GM03348 (cell line): ENCODE measurements around the gene ZNF177.
A peak's percentile ranks its signal among the peaks of the same experiment; 100 is the strongest.
"Not testable (repeated sequence)": the region's sequence is repeated elsewhere in the genome, so short reads cannot be mapped to it uniquely, and the experiment has no call there.

ENCODE experiments used
- DNase-seq: peaks from one replicate; pipeline ENCODE4 v3.0.0; 2012; ENCODE audit warnings: low spot score

Gene ZNF177

DNA sequence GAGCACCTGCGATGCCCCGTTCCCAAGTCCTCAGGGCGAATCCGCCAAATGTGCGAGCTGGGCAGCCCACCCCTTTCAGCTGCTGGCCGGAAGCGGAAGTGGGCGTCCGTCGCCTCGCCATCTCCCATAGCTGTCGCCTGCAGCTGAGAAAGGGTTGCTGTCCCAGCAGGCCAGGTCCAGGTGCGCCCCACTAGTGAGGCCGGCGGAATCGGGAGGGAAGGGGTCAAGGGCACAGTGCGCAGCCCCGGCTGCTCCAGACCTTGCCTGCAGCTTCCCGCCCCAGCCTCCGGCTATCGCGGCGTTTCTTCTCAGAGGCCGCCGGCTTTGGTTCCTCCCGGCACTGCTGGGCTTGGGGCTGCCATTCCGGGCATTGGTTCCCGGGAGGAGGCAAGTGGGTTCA, at the start of gene ZNF177:
Gene ZNF177, plus strand, starts transcription at position 109 of the 400 bp plus-strand sequence. CDS start 15,299 bp downstream, outside the sequence.
- DNase-seq = peak; percentile 13

DNA sequence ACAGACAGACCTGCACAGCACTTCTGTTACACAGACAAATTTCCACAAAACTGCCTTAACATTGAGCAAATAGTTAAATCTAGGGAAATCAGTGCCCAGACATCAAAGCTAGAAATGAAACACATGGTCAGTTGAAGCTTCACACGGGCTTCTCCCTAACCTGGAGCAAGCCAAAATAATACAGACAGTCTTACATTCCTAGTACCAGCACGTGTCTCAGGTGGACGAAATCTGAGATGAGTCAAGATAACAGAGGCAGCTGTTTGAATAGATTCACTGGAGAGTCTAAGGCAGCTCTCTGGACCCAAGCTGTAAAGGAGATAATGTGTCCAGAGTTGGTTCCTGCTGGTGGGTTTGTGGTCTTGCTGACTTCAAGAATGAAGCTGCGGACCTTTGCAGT, 49.1 kb upstream of the ZNF177 start:
- DNase-seq = no peak

DNA sequence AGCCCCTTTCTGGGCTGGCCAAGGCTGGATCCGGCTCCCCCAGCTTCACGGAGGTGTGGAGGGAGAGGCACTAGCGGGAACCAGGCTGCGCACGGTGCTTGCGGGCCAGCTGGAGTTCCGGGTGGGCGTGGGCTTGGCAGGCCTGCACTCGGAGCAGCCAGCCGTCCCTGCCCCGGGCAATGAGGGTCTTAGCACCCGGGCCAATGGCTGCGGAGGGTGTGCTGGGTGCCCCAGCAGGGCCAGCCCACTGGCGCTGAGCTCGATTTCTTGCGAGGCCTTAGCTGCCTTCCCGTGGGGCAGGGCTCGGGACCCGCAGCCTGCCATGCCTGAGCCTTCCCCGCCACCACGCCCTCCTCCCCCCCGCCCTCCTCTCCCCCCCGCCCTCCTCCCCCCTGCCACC, 41.5 kb upstream of the ZNF177 start:
- no peak for DNase-seq

DNA sequence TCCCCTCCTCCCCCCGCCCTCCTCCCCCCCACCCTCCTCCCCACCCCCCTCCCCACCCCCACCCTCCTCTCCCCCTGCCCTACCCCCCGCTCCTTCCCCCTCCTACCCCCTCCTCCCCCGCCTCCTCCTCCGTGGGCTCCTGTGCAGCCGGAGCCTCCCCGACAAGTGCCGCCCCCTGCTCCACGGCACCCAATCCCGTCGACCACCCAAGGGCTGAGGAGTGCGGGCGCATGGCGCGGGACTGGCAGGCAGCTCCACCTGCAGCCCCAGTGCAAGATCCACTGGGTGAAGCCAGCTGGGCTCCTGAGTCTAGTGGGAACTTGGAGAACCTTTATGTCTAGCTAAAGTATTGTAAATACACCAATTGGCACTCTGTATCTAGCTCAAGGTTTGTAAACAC, 41.1 kb upstream of the ZNF177 start:
- not testable (repeated sequence) for DNase-seq

DNA sequence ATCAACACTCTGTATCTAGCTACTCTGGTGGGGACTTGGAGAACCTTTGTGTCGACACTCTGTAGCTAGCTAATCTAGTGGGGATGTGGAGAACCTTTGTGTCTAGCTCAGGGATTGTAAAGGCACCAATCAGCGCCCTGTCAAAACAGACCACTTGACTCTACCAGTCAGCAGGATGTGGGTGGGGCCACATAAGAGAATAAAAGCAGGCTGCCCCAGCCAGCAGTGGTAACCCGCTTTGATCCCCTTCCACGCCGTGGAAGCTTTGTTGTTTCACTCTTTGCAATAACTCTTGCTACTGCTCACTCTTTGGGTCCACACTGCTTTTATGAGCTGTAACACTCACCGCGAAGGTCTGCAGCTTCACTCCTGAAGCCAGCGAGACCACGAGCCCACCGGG, 40.6 kb upstream of the ZNF177 start:
- DNase-seq = not testable (repeated sequence)

DNA sequence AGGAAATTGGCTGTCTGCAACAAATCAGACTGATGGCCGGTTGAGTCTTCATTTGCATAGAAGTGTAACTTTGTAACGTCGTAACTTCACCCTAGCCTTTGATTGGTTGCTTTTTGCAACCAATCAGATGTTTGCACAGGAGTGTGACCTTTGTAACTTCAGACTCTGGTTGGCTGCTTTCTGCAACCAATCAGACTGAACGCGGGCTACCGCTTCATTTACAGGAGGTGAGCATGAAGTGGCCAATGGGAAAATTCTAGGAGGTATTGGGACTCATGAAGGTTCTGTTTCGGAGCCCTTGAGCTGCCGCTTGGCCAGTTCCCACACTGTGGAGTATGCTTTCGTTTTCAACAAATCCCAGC, 39.3 kb upstream of the ZNF177 start:
- DNase-seq = peak; percentile 52

DNA sequence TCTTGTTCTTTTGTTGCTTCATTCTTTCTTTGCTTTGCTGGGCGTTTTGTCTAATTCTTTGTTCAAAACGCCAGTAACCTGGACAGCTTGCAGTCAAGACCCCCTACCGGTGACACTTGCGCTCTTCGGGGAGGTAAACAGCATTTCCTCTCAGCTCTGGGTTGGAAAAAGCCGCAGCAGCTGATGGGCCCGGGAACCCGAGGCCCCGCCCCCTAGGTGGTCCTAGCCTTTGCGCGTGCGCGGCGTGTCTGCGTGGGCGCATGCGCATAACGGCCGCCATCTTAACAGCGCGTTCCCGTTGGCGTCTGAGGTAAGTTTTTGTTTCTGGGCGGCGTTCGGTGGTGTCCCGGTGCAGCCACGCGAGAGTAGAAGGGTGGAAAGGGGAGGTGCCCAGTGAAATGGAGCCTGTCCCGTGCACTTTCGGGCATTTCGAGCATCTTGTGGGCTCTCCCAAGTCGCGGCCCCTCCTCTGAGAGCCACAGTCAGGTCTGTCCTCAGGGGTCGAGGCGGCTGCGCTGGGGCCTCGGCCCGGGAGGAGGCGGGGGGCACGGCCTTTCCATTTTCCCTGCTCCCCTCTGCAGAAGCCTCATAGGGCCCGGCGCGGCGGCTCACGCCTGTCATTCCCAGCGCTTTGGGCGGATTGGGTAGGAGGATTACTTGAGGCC, 38.8 kb upstream of the ZNF177 start, which contains the start of gene ZNF559:
Gene ZNF559, plus strand, starts transcription at position 261 of the 665 bp plus-strand sequence. CDS start 14,371 bp downstream, outside the sequence.
- peak; percentile 99 for DNase-seq

DNA sequence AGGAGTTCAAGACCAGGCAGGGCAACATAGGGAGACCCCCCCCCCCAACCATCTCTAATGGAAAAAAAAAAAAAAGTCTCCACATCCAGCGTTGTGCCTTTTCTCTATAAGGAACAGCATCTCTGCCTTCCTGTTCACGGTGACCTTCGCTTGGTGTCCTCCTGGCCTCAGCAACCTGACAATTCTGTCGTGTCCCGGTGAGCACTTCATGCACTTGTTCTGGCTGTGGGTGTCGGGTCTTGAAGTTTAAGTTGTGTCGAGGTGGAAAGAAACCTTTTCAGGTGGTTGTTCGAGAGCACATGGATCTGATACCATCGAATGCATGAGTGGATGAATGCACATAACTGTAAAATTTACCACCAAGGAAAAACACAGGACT, 38.2 kb upstream of the ZNF177 start:
- DNase-seq = no peak

DNA sequence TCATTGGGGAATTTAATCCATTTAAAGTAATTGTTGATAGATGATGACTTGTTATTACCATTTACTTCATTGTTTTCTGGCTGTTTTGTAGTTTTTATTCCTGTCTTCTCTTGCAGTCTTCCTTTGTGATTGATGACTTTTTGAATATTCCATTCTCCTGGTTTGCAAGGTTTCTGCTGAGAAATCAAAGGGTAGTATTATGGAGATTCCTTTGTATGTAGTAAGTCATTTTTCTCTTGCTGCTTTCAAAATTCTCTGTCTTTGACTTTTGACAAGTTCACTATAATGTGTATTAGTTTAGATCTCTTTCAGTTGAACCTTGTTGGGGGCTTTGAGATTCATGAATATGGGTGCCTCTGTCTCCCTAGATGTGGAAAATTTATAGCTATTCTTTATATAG, 32.8 kb upstream of the ZNF177 start:
- no peak for DNase-seq

DNA sequence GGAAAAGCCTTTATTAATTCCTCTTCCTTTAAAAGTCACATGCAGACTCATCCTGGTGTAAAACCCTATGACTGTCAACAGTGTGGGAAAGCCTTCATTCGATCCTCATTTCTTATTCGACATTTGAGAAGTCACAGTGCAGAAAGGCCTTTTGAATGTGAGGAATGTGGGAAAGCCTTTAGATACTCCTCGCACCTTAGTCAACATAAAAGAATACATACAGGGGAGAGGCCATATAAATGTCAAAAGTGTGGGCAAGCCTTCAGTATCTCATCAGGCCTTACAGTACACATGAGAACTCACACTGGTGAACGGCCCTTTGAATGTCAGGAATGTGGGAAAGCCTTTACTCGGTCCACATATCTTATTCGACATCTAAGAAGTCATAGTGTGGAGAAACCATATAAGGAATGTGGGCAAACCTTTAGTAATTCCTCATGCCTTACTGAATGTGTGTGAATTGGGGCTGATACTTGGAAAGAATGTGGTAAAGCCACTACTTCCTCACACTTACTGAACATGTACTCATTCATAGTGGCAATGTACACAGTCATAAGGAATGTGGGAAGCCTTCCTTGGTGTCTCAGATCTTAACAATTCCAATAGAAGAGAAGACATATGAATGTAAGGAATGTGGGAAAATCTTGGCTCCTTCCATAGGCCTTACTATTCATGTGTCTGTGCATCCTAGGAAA, 20.1 kb upstream of the ZNF177 start:
- DNase-seq = no peak

DNA sequence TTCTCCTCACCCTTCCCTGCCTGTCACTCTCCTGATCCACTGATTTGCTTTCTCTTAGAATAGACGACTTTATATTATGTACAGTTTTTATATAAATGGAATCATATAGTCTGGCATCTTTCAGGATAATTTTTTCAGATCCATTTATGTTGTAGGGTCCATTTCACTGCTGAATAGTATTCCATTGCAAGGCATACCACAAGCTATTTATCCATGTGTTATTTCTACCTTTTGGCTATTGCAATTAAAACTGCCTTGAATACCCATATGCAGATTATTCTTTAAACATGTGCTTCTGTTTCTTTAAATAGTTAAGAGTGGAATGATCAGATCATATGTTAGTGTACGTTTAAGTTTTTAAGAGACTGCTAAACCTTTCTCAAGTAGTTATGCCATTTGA, 17.8 kb upstream of the ZNF177 start:
- DNase-seq = no peak

DNA sequence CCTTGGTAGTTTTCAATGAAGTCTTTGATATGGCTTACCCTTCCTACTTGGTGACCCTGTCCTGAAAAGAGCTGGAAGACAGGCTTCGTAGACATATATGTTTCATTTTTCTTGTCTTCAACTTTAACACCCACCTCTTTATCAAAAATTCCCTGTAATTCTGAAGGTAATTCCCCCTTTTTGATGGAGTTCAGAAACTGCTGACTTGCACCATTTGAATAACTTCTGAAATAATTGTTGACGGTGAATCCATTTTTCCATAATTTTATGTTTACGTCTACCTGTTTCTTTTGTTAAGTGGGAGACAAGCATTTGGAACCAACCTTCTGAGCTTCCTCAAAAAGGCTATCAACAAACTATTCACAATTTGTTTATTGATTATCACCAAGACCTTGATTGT, 14.6 kb upstream of the ZNF177 start:
- DNase-seq = no peak

DNA sequence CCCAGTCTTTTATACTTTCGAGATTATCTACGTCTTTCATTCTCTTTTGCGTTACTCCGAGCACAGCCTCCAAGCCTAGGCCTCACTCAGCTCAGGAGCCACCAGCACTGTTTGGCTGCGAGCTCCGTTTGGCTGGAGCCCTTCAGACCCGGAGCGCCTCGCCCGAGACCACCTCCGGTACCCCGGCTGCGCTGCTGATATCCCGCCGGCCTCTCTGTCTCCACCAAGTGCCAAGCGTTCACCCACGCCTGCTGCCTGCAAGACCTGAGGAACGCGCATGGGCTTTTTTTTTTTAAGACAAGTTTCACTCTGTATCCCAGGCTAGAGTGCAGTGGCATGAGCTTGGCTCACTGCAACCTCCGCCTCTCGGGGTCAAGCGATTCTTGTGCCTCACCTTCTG, 14.1 kb upstream of the ZNF177 start:
- DNase-seq = no peak

DNA sequence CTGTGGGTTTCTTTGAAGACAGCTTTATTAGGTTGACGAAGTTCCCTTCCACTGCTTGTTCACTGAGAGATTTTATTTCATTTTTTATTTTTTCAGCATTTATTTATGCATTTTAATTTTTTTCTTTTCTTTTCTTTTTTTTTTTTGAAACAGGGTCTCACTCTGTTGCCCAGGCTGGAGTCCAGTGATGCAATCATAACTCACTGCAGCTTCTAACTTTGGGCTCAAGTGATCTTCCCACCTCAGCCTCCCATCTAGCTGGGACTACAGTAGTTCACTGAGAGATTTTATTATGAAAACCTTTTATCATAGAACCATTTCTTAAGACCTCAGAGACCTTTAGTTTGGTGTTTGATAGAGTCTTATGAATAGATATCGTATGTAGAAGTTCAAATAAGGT, 10.3 kb upstream of the ZNF177 start:
- no peak for DNase-seq

DNA sequence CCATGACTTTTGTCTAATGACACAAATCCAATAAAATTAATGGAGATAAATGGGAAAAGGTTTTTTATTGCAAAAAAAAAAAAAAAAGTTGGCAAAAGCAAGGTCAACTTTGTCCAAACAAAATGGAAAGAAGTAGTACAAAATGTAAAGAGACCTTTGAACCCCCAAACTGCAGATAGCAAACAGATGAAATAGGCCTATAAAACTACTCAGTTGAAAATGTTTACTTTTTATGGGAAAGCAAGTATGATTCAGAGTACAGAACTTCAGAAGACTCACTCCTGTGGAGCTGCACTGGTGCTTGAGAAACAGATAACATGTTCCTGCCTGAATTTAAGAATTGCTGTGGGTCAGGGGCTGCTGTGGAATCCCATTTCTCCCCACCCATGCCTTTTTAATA, 9.8 kb upstream of the ZNF177 start:
- no peak for DNase-seq

DNA sequence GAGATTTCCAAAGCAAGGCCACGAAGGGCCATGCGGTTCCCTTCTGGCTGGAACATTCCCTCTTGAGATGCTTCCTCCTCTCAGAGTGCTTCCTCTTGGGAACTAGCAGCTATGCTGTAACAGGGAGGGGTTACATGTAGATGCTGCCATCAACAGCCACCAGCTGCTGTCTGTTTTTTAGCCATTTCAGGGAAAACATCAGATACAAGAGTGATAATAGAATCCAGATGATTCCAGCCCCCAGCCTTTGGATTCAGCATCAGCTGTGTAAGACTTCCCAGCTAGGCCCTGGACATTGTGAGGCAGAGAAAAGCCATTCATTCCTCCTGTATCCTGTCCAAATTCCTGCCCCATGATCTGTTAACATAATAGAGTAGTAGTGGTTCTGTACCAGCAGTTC, 8.2 kb upstream of the ZNF177 start:
- DNase-seq = no peak

DNA sequence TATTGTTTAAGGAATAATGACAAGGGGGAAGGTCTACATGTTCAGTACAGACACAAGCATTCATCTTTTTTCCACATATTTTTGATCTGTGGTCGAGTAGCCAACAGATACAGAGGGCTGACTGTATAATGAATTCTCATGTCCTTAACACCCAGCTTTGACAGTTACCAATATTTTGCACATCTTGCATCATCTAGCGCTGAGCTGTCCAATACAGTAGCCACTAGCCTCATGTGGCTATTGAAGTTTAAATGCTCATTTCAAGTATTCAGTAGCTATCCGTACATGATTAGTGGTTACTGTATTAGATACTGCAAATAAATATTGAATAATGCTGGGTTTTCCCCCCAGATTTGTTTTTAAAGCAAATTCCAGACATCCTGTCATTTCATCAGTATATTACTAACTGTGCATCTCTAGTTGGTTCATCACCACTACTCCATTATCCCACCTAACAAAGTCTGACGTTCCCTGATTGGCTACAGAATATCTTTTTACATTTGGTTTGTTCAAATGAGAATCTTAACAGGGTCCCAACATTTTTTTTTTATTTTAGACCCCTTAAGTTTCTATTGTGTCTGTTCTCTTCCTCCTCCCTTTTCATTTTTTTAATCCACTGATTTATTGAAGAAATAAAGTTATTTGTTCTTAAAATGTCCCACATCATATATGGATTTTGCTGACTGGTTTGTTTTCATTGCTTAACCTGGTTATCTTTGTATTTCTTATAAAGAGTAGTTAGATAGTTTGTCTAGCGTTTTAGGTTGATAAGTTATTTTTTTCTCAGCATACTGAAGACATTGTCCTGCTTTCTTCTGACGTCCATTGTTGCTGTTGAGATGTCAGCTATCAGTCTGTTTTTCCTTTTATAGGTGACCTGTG, 8.2 kb downstream of the ZNF177 start:
- no peak for DNase-seq

DNA sequence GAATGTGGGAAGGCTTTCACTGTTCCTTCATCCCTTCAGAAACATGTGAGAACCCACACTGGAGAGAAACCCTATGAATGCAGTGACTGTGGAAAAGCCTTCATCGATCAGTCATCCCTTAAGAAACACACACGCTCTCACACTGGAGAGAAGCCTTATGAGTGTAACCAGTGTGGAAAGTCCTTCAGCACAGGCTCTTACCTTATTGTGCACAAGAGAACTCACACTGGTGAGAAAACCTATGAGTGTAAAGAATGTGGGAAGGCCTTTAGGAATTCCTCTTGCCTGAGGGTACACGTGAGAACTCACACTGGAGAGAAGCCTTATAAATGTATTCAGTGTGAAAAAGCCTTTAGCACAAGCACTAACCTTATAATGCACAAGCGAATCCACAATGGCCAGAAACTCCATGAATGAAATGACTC, 18.6 kb downstream of the ZNF177 start:
- no peak for DNase-seq

DNA sequence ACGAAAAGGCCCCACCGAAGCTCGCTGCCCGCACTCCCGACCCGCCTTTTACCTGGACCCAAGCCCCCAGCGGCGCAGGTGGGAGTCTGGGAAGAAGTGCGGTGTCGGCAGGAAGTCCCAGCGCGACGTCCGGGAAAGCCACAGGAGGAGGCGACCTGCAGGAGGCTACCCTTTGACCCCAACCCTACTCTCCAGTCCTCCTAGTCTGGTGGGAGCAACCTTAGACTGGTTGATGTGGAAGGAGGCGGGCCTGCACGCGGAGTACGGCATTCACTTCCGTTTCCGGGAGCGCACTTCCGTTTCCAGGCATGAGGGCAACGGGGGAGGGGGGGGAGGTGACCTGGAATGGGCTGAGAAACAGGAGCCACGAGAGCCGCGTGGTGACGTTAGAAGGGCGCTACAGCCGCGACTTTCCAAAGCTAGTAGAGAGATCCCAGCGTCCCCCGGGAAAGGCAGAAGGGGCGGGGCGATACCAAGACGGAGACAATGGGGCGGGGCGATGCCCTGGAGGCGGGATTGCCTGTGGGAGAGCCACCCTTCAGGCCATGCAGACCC, 44.1 kb downstream of the ZNF177 start:
- DNase-seq = peak; percentile 93

DNA sequence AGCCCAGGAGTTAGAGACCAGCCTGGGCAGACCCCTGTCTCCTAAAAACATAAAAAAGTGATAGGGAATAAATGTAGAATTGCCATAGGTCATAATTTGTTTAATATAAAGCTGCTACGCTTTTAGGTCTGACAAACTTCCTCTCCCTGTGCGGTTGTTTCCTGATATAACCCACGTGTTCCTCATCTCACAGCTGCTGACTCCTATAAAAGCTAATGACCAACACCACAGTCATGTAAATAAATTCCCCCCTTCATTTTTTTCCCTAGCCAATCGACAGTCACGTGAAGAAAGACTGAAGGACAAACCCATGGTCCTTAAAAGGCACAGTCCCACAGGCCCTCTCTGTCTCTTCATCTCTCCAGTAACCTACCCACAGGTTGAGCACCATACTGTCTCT, 45.0 kb downstream of the ZNF177 start:
- DNase-seq = no peak

DNA sequence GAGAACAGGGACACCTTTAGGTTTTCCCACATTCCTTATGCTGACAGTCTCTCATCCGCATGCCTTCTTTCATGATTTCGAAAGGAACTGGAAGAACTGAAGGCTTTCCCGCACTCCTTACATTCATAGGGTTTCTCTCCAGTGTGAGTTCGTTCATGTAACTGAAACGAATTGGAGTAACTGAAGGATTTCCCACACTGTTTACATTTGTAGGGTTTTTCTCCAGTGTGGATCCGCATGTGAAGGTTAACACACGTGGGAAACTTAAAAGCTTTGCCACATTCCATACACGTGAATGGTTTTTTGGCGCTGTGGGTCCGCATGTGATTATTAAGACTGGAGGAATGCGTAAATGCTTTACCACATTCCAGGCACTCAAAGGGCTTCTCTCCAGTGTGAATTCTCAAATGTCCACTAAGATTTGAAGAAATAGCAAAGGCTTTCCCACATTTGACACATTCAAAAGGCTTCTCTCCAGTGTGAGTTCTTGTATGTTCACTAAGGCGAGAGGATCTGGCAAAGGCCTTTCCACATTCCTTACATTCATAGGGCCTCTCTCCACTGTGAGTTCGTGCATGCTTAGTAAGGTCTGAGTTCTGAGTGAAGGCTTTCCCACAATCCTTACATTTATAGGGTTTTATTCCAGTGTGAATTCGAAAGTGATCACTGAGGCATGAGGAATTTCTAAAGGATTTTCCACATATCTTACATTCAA, 50.6 kb downstream of the ZNF177 start:
- DNase-seq = no peak

DNA sequence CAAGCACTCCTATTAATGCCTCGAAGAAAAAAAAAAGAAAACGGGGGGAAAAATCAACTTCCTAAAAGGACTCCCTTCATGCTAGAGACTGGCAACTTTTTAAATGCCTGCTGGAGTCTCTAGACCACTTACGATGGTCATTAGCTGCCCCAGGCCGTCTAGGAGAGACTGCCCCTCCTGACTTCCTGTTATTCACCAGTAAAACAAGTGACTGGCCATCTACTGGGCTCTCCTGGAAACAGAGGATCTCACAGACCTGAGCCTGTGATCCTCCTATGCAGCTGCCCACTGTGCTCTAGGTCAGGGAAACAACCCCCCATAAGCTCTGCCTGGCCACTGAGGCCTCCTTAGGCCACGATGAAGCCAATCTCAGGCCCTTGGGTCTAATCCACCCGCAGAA, 65.1 kb downstream of the ZNF177 start:
- no peak for DNase-seq
